Keratinocyte (primary cell): ENCODE measurements around the gene IQSEC3. TPM values are rescaled to one million over a fixed set of nuclear protein-coding genes. Genes with fewer than 3 reads are reported as not detected.

Experiments
- DNase-seq: peaks from one replicate; pipeline ENCODE4 v3.0.0-alpha.2; 2011; ENCODE audit warnings: low read depth, missing footprints, low spot score
- FAIRE-seq: peaks from 2 replicates; lab custom pipeline; 2011; peaks lifted over from hg19 to GRCh38; lab: Jason Lieb, UNC
- H2AFZ ChIP-seq: 2 replicates; pipeline ENCODE4 v1.6.0; 2012; ENCODE audit warnings: low read length, control low read depth, inconsistent platforms; ENCODE audit not compliant: control insufficient read depth
- H3K27ac ChIP-seq: 2 replicates; pipeline ENCODE4 v1.5.1; 2011; ENCODE audit warnings: low read length; ENCODE audit not compliant: control insufficient read depth, insufficient read depth
- H3K27me3 ChIP-seq: 3 replicates; pipeline ENCODE4 v1.6.0; 2011; ENCODE audit warnings: low read length; ENCODE audit not compliant: control insufficient read depth, insufficient read depth; ENCODE audit errors: extremely low read depth
- H3K36me3 ChIP-seq, 2 experiments: 2 replicates in 1 of 2; 3 replicates in 1 of 2; pipeline ENCODE4 v1.5.1; 2011; ENCODE audit warnings: low read length in 2 of 2, mild to moderate bottlenecking in 1 of 2; ENCODE audit not compliant: control insufficient read depth in 2 of 2, insufficient read depth in 2 of 2; ENCODE audit errors: extremely low read depth in 1 of 2
- H3K4me1 ChIP-seq: 3 replicates; pipeline ENCODE4 v1.5.1; 2011; ENCODE audit warnings: low read length; ENCODE audit not compliant: control insufficient read depth, insufficient read depth; ENCODE audit errors: extremely low read depth
- H3K4me2 ChIP-seq: 3 replicates; pipeline ENCODE4 v1.6.0; 2011; ENCODE audit warnings: low read depth, low read length; ENCODE audit not compliant: control insufficient read depth, insufficient read depth; ENCODE audit errors: extremely low read depth
- H3K4me3 ChIP-seq, 3 experiments: fragments of 200-600 bp in 1 of 3; sonication (generic) in 1 of 3; 2 replicates in 2 of 3; 3 replicates in 1 of 3; pipeline ENCODE4 v1.5.1; 2011 to 2016; ENCODE audit warnings: low read length in 3 of 3, mild to moderate bottlenecking in 3 of 3, control low read depth in 2 of 3, inconsistent platforms in 1 of 3, low read depth in 1 of 3, mixed read lengths in 1 of 3, mixed run types in 1 of 3, moderate library complexity in 1 of 3; ENCODE audit not compliant: control insufficient read depth in 2 of 3, insufficient read depth in 2 of 3; ENCODE audit errors: extremely low read depth in 1 of 3
- H3K79me2 ChIP-seq: 2 replicates; pipeline ENCODE4 v1.6.0; 2012; ENCODE audit warnings: low read length; ENCODE audit not compliant: control insufficient read depth, insufficient read depth
- H3K9ac ChIP-seq: 3 replicates; pipeline ENCODE4 v1.6.0; 2011; ENCODE audit warnings: low read length; ENCODE audit not compliant: control insufficient read depth, insufficient read depth; ENCODE audit errors: extremely low read depth
- H3K9me1 ChIP-seq: 3 replicates; pipeline ENCODE4 v1.6.0; 2011; ENCODE audit warnings: low read length; ENCODE audit not compliant: control insufficient read depth, insufficient read depth; ENCODE audit errors: extremely low read depth
- H3K9me3 ChIP-seq: 2 replicates; pipeline ENCODE4 v1.5.1; 2012; ENCODE audit warnings: low read depth, low read length; ENCODE audit not compliant: control insufficient read depth
- H4K20me1 ChIP-seq: 3 replicates; pipeline ENCODE4 v1.6.0; 2011; ENCODE audit warnings: low read length; ENCODE audit not compliant: control insufficient read depth, insufficient read depth; ENCODE audit errors: extremely low read depth
- CTCF ChIP-seq, 3 experiments: IDR thresholded peaks in 1 of 3; conservative IDR thresholded peaks in 1 of 3; optimal IDR thresholded peaks in 1 of 3; 2 replicates in 2 of 3; 3 replicates in 1 of 3; pipeline versions ENCODE3 to v1.5.1; 2011; ENCODE audit warnings: low read length in 3 of 3, mild to moderate bottlenecking in 3 of 3, moderate library complexity in 2 of 3, control low read depth in 1 of 3, inconsistent platforms in 1 of 3; ENCODE audit not compliant: insufficient read depth in 2 of 3; ENCODE audit errors: extremely low read depth in 1 of 3
- EZH2 ChIP-seq: IDR thresholded peaks from one replicate; pipeline ENCODE4 v1.6.1; 2012; ENCODE audit warnings: inconsistent platforms, mild to moderate bottlenecking, low read length, moderate library complexity
- dilution Hi-C: fragments of 300-500 bp; cut with MboI; formaldehyde crosslinking; loops from one replicate; pipeline ENCODE4 v1.7.0; 2020; ENCODE audit warnings: low sequenced_read_pairs; ENCODE audit not compliant: extremely low pct_ligation_motif_present
- polyA plus RNA-seq, 5 experiments: library from polyadenylated mRNA; depleted of rRNA in 3 of 5; stranded (reverse) in 3 of 5; stranded (forward) in 1 of 5; unstranded in 1 of 5; fragments of >200 nt; gene quantifications; 1 replicate in 1 of 5; 2 replicates in 3 of 5; 3 replicates in 1 of 5; pipeline versions ENCODE4 v1.2.1 to v1.2.3, GENCODE V29; 2011 to 2012; ENCODE audit warnings: missing spikeins in 2 of 5, low read depth in 1 of 5, low replicate concordance in 1 of 5

Gene IQSEC3
- polyA plus RNA-seq, 1 donor (not counting 4 experiments of a cell fraction or from before 2014, with no cell fraction given), result not detected

- Histone ChIP-seq H3K9ac (no peak overlapping the region), H3K79me2 (no peaks in the 10 kb centered on the region), H3K36me3 (no peaks in the 10 kb centered on the region), H3K9me1 (no peaks in the 10 kb centered on the region), H3K4me1 (no peaks in the 10 kb centered on the region), H3K9me3 (no peaks in the 10 kb centered on the region), H3K4me2 (no peak overlapping the region), H3K4me3 (no peak overlapping the region), H2AFZ (no peak overlapping the region), H4K20me1 (no peaks in the 10 kb centered on the region), H3K27me3 (peaks cover 17% of the 10 kb centered on the region), H3K27ac (no peak overlapping the region)
- no peak for DNase-seq
- no peak for TF ChIP-seq CTCF (optimal IDR thresholded peaks at IDR 0.05 in 1 of 3, IDR thresholded peaks at IDR 0.05 in 1 of 3, conservative IDR thresholded peaks at IDR 0.05 in 1 of 3; ENCODE audit: extremely low read depth in 1 of 3, insufficient read depth in 2 of 3, low read length in 3 of 3)
- no peak for TF ChIP-seq EZH2
- dilution Hi-C loops, result no loop called here
- FAIRE-seq, result no peak
Measured at GRCh38 chr12:56683-57346, 9.8 kb upstream of the IQSEC3 start.

- Histone ChIP-seq H3K9me1 (no peaks in the 10 kb centered on the region), H2AFZ (no peak overlapping the region), H3K27me3 (peaks cover 17% of the 10 kb centered on the region), H3K4me1 (no peaks in the 10 kb centered on the region), H3K27ac (no peak overlapping the region), H3K9me3 (no peaks in the 10 kb centered on the region), H3K79me2 (no peaks in the 10 kb centered on the region), H3K9ac (no peak overlapping the region), H3K4me2 (no peak overlapping the region), H4K20me1 (no peaks in the 10 kb centered on the region), H3K36me3 (no peaks in the 10 kb centered on the region), H3K4me3 (no peak overlapping the region)
- TF ChIP-seq CTCF (optimal IDR thresholded peaks at IDR 0.05 in 1 of 3, IDR thresholded peaks at IDR 0.05 in 1 of 3, conservative IDR thresholded peaks at IDR 0.05 in 1 of 3; ENCODE audit: extremely low read depth in 1 of 3, insufficient read depth in 2 of 3, low read length in 3 of 3) (no peak), EZH2 (no peak)
- no peak for DNase-seq
- no peak for FAIRE-seq
- dilution Hi-C loops, result no loop called here
Measured at GRCh38 chr12:57539-57938, 9.0 kb upstream of the IQSEC3 start.
